Measurements from ENCODE around the gene CPT1B.

DNA sequence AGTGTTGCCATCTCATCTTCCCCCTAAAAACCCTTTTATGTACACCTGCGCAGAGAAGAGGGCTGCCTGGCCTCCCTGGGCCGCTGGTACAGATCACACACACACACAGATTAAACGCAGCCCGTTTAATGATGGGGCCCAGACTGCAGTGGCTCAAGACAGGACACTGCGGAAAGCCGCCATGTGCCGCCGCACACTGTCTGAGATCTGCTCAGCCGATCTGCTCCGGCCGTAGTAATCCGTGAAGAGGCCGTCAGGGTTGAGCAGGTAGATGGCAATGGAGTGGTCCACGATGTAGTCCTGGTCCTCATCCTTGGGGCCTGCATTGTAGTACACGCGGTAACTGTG, 54.8 kb downstream of the CPT1B start:
- TF ChIP-seq, protein P1, sequence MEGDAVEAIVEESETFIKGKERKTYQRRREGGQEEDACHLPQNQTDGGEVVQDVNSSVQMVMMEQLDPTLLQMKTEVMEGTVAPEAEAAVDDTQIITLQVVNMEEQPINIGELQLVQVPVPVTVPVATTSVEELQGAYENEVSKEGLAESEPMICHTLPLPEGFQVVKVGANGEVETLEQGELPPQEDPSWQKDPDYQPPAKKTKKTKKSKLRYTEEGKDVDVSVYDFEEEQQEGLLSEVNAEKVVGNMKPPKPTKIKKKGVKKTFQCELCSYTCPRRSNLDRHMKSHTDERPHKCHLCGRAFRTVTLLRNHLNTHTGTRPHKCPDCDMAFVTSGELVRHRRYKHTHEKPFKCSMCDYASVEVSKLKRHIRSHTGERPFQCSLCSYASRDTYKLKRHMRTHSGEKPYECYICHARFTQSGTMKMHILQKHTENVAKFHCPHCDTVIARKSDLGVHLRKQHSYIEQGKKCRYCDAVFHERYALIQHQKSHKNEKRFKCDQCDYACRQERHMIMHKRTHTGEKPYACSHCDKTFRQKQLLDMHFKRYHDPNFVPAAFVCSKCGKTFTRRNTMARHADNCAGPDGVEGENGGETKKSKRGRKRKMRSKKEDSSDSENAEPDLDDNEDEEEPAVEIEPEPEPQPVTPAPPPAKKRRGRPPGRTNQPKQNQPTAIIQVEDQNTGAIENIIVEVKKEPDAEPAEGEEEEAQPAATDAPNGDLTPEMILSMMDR (IDR thresholded peaks at IDR 0.05) = no peak
- TF ChIP-seq POLR2A (IDR thresholded peaks at IDR 0.05) = no peak

Data from right lobe of liver (tissue), 4 donors.